Measurements from ENCODE around the gene FAM114A1.

DNA sequence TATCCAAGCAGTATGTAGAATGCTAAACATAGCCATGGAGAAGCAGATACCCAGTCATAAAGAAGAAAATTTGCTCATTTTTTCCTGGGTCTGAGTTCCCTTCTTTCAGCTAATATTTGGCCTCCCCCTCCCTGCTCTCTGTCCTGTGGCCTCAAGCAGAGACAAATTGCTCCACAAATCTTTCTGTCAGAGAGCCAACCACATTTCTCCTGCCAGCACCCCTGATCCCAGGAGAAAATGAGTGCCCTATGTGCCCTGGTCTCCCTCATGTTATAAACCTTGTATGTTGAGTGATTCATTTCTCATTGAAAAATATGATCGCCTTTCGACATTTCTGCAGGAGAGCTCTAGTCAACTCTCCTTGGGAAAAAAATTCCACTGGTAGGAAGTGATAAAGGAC is 82.6 kb downstream of the FAM114A1 start:
- TF ChIP-seq, protein P1, sequence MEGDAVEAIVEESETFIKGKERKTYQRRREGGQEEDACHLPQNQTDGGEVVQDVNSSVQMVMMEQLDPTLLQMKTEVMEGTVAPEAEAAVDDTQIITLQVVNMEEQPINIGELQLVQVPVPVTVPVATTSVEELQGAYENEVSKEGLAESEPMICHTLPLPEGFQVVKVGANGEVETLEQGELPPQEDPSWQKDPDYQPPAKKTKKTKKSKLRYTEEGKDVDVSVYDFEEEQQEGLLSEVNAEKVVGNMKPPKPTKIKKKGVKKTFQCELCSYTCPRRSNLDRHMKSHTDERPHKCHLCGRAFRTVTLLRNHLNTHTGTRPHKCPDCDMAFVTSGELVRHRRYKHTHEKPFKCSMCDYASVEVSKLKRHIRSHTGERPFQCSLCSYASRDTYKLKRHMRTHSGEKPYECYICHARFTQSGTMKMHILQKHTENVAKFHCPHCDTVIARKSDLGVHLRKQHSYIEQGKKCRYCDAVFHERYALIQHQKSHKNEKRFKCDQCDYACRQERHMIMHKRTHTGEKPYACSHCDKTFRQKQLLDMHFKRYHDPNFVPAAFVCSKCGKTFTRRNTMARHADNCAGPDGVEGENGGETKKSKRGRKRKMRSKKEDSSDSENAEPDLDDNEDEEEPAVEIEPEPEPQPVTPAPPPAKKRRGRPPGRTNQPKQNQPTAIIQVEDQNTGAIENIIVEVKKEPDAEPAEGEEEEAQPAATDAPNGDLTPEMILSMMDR (conservative IDR thresholded peaks at IDR 0.05; ENCODE audit: low read length) = no peak
- no peak for TF ChIP-seq EZH2phosphoT487 (IDR thresholded peaks at IDR 0.05; ENCODE audit: borderline replicate concordance)
